ENCODE data around the gene RARS1.

RARS1 gene

GRCh38 chr5:168557389-168557788, 71.1 kb downstream of the RARS1 start:
- no peak overlapping the region for H3K4me3 ChIP-seq (ENCODE audit: low read length)
- TF ChIP-seq ZNF274 (IDR thresholded peaks at IDR 0.05; ENCODE audit: low read depth, low read length): no peak

GRCh38 chr5:168562279-168562678, 76.0 kb downstream of the RARS1 start:
- no peak for TF ChIP-seq ZNF274 (IDR thresholded peaks at IDR 0.05; ENCODE audit: low read depth, low read length)

GRCh38 chr5:168563959-168564358, 77.7 kb downstream of the RARS1 start:
- no peak for TF ChIP-seq ZNF274 (IDR thresholded peaks at IDR 0.05; ENCODE audit: low read depth, low read length)
- H3K4me3 ChIP-seq (ENCODE audit: low read length): no peak overlapping the region

More at GRCh38 chr5:168562279-168562678, 76.0 kb downstream of the RARS1 start:
- H3K4me3 ChIP-seq (ENCODE audit: low read length): no peak overlapping the region

GRCh38 chr5:168568738-168569137, 82.5 kb downstream of the RARS1 start:
- no peak overlapping the region for H3K4me3 ChIP-seq (ENCODE audit: low read length)
- TF ChIP-seq ZNF274 (IDR thresholded peaks at IDR 0.05; ENCODE audit: low read depth, low read length): no peak

Measured in GM08714 (cell line).